ENCODE data around the gene LDB1. TPM values are rescaled to one million over a fixed set of nuclear protein-coding genes. Genes with fewer than 3 reads are reported as not detected.
A peak's percentile ranks its signal among the peaks of the same experiment; 100 is the strongest.

Gene LDB1
- total and polyA plus RNA-seq, 2 of the 13 experiments (the other 11 are each of a cell fraction or from before 2014, with no cell fraction given) = 17.2 to 45.5 TPM

DNA sequence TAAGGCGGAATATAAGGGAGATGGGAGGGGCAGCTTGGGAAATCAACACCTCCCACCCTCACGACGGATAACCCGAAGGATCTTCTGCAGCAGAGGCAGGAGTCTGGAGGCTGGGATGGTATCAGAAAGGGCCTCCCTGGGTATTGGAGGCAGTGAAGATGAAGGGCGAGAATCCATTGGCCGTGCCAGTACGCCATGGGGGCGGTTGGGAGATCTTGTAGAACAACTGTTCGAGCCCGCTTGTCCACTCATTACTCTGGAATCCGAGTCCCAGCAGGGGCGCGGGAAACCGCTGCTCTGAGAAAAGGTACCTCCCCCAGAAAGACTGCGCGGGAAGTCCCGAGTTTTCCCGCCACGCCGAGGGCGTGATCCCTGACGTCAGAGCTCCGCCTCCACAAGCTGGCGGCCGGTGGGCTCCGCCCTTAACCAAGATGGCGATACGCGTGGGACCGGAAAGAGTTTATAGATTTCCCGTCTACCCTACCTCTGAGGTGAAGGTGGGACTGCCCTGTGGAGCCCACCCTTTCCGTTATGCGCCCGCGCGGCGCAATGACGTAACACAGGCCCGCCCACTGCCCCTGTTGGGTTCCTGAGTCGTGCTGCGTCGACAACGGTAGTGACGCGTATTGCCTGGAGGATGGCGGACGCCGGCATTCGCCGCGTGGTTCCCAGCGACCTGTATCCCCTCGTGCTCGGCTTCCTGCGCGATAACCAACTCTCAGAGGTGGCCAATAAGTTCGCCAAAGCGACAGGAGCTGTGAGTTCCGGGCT is 31.8 kb upstream of the LDB1 start, which contains the start of gene NOLC1 (continued):
- no peak for TF ChIP-seq ZNF773 (CRISPR knock-in tag; IDR thresholded peaks at IDR 0.05; ENCODE audit: borderline replicate concordance)
- TF ChIP-seq, protein P1, sequence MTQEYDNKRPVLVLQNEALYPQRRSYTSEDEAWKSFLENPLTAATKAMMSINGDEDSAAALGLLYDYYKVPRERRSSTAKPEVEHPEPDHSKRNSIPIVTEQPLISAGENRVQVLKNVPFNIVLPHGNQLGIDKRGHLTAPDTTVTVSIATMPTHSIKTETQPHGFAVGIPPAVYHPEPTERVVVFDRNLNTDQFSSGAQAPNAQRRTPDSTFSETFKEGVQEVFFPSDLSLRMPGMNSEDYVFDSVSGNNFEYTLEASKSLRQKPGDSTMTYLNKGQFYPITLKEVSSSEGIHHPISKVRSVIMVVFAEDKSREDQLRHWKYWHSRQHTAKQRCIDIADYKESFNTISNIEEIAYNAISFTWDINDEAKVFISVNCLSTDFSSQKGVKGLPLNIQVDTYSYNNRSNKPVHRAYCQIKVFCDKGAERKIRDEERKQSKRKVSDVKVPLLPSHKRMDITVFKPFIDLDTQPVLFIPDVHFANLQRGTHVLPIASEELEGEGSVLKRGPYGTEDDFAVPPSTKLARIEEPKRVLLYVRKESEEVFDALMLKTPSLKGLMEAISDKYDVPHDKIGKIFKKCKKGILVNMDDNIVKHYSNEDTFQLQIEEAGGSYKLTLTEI (CRISPR knock-in tag; conservative IDR thresholded peaks at IDR 0.05) = no peak
- TF ChIP-seq, protein P2, sequence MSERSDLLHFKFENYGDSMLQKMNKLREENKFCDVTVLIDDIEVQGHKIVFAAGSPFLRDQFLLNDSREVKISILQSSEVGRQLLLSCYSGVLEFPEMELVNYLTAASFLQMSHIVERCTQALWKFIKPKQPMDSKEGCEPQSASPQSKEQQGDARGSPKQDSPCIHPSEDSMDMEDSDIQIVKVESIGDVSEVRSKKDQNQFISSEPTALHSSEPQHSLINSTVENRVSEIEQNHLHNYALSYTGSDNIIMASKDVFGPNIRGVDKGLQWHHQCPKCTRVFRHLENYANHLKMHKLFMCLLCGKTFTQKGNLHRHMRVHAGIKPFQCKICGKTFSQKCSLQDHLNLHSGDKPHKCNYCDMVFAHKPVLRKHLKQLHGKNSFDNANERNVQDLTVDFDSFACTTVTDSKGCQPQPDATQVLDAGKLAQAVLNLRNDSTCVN (CRISPR knock-in tag; IDR thresholded peaks at IDR 0.05; ENCODE audit: borderline replicate concordance) = peak; percentile 7; the same call in 1 of the 2 replicates
- peak; percentile 82; the same call in 1 of the 2 replicates for TF ChIP-seq ZSCAN9 (CRISPR knock-in tag; IDR thresholded peaks at IDR 0.05; ENCODE audit: borderline replicate concordance)
- TF ChIP-seq, protein P3, sequence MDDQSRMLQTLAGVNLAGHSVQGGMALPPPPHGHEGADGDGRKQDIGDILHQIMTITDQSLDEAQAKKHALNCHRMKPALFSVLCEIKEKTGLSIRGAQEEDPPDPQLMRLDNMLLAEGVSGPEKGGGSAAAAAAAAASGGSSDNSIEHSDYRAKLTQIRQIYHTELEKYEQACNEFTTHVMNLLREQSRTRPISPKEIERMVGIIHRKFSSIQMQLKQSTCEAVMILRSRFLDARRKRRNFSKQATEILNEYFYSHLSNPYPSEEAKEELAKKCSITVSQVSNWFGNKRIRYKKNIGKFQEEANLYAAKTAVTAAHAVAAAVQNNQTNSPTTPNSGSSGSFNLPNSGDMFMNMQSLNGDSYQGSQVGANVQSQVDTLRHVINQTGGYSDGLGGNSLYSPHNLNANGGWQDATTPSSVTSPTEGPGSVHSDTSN (CRISPR knock-in tag; IDR thresholded peaks at IDR 0.05; ENCODE audit: borderline replicate concordance) = no peak
- TF ChIP-seq ARNT2 (CRISPR knock-in tag; IDR thresholded peaks at IDR 0.05; ENCODE audit: low read depth) = peak; percentile 92
- no peak for TF ChIP-seq NR2F1 (CRISPR knock-in tag; IDR thresholded peaks at IDR 0.05)
- no peak for TF ChIP-seq ZNF850 (CRISPR knock-in tag; conservative IDR thresholded peaks at IDR 0.05)
- TF ChIP-seq NCOA2 (CRISPR knock-in tag; IDR thresholded peaks at IDR 0.05) = peak; percentile 59; the same call in 1 of the 2 replicates
- TF ChIP-seq CBX5 (CRISPR knock-in tag; IDR thresholded peaks at IDR 0.05; ENCODE audit: borderline replicate concordance) = 0 out of 2 replicates have a peak, but pooled peaks have one; percentile 53
- TF ChIP-seq ZNF432 (CRISPR knock-in tag; IDR thresholded peaks at IDR 0.05; ENCODE audit: borderline replicate concordance) = no peak
- TF ChIP-seq BRD4 (CRISPR knock-in tag; IDR thresholded peaks at IDR 0.05) = peak; percentile 48
- peak; percentile 29; the same call in 1 of the 2 replicates for TF ChIP-seq GATAD2A (CRISPR knock-in tag; IDR thresholded peaks at IDR 0.05)
- no peak for TF ChIP-seq SMARCE1 (IDR thresholded peaks at IDR 0.05; ENCODE audit: borderline replicate concordance)
- TF ChIP-seq ZKSCAN5 (CRISPR knock-in tag; IDR thresholded peaks at IDR 0.05) = no peak
- no peak for TF ChIP-seq MLLT10 (CRISPR knock-in tag; IDR thresholded peaks at IDR 0.05)
- peak; percentile 90; the same call in 1 of the 2 replicates for TF ChIP-seq PRMT3 (CRISPR knock-in tag; IDR thresholded peaks at IDR 0.05; ENCODE audit: borderline replicate concordance, low read depth)
- no peak for TF ChIP-seq ZNF572 (CRISPR knock-in tag; IDR thresholded peaks at IDR 0.05)
- TF ChIP-seq CBX2 (IDR thresholded peaks at IDR 0.05; ENCODE audit: low read depth, low read length) = no peak
- TF ChIP-seq CBX2 (CRISPR knock-in tag; IDR thresholded peaks at IDR 0.05; ENCODE audit: low read depth) = 0 out of 2 replicates have a peak, but pooled peaks have one; percentile 65
- TF ChIP-seq ZNF138 (CRISPR knock-in tag; IDR thresholded peaks at IDR 0.05; ENCODE audit: low read depth) = no peak; the same call in 1 of the 2 replicates
- TF ChIP-seq EHMT2 (IDR thresholded peaks at IDR 0.05; ENCODE audit: borderline replicate concordance, low read depth, low read length) = peak; percentile 36; the same call in 1 of the 2 replicates
- no peak for TF ChIP-seq FOXP1 (IDR thresholded peaks at IDR 0.05)
- TF ChIP-seq FOXP1 (CRISPR knock-in tag; IDR thresholded peaks at IDR 0.05) = no peak; the same call in 1 of the 2 replicates
- peak; percentile 94 for TF ChIP-seq REPIN1 (CRISPR knock-in tag; IDR thresholded peaks at IDR 0.05; ENCODE audit: borderline replicate concordance, low read depth)
- TF ChIP-seq HNRNPK (IDR thresholded peaks at IDR 0.05; ENCODE audit: low read depth, low read length, poor library complexity, severe bottlenecking) = no peak
- 0 out of 2 replicates have a peak, but pooled peaks have one; percentile 23 for TF ChIP-seq ZNF232 (CRISPR knock-in tag; IDR thresholded peaks at IDR 0.05; ENCODE audit: borderline replicate concordance)
- TF ChIP-seq BCL6 (CRISPR knock-in tag; IDR thresholded peaks at IDR 0.05) = no peak
